Activated CD4-positive, alpha-beta T cell treated with anti-CD3 and anti-CD28 coated beads for 4 hours (primary cell): Measurements from ENCODE around the gene POLR3H.

ENCODE experiments used
- DNase-seq, 2 donors: peaks; one replicate each; pipeline ENCODE4 v3.0.0-alpha.2; 2020

The POLR3H gene

GRCh38 chr22:41512421-41513194 lies 31.7 kb downstream of the POLR3H start:
- DNase-seq, result no peak

- DNase-seq, result no peak
Observed at GRCh38 chr22:41511521-41511968, 32.7 kb downstream of the POLR3H start.

GRCh38 chr22:41508770-41509170 lies 35.5 kb downstream of the POLR3H start:
- DNase-seq, result no peak

GRCh38 chr22:41507330-41508063 lies 36.8 kb downstream of the POLR3H start:
- no peak for DNase-seq

GRCh38 chr22:41505511-41506220 lies 38.6 kb downstream of the POLR3H start:
- DNase-seq, result no peak

- no peak for DNase-seq
Observed at GRCh38 chr22:41504816-41505215, 39.5 kb downstream of the POLR3H start.

GRCh38 chr22:41504397-41504796 lies 39.9 kb downstream of the POLR3H start:
- DNase-seq, result no peak

GRCh38 chr22:41501209-41501608 lies 43.1 kb downstream of the POLR3H start:
- no peak for DNase-seq

- no peak for DNase-seq
Observed at GRCh38 chr22:41500303-41500702, 44.0 kb downstream of the POLR3H start.

- no peak for DNase-seq
Observed at GRCh38 chr22:41499624-41500280, 44.5 kb downstream of the POLR3H start.

GRCh38 chr22:41498303-41498835 lies 45.9 kb downstream of the POLR3H start:
- DNase-seq, result no peak

- DNase-seq, result no peak
Observed at GRCh38 chr22:41491374-41492100, 52.7 kb downstream of the POLR3H start.

GRCh38 chr22:41488596-41489385 lies 55.5 kb downstream of the POLR3H start:
- no peak for DNase-seq

- no peak for DNase-seq
Observed at GRCh38 chr22:41488076-41488475, 56.2 kb downstream of the POLR3H start.

GRCh38 chr22:41487037-41487935 lies 57.0 kb downstream of the POLR3H start:
- DNase-seq, result no peak

- DNase-seq, result no peak
Observed at GRCh38 chr22:41485033-41485432, 59.2 kb downstream of the POLR3H start.

GRCh38 chr22:41482319-41482935 lies 61.8 kb downstream of the POLR3H start:
- no peak for DNase-seq

GRCh38 chr22:41481925-41482318 lies 62.3 kb downstream of the POLR3H start:
- DNase-seq, result no peak

- DNase-seq, result no peak
Observed at GRCh38 chr22:41481131-41481830, 63.0 kb downstream of the POLR3H start.
